ENCODE results near the gene KCNC1. TPM values are rescaled to one million over a fixed set of nuclear protein-coding genes. Genes with fewer than 3 reads are reported as not detected.
A peak's percentile ranks its signal among the peaks of the same experiment; 100 is the strongest.

Gene KCNC1
- total RNA-seq, 1 experiment from 2014 or later: 0.26 TPM

- no peak overlapping the region for H3K4me3 Mint-ChIP-seq (ENCODE audit: low read depth, unreplicated experiment)
- no peaks in the 10 kb centered on the region for H3K4me1 Mint-ChIP-seq (ENCODE audit: low read depth, unreplicated experiment)
- DNase-seq: peak; percentile 53
- H3K9me3 Mint-ChIP-seq (ENCODE audit: low read depth, unreplicated experiment): no peaks in the 10 kb centered on the region
- H3K27me3 Mint-ChIP-seq (ENCODE audit: unreplicated experiment): peaks cover 72% of the 10 kb centered on the region
- no peak for TF ChIP-seq CTCF (IDR thresholded peaks at IDR 0.05; ENCODE audit: unreplicated experiment)
- BruUV-seq (replicated peaks): no TSS peak
- intact Hi-C loops (cut with micrococcal nuclease; ENCODE audit: unreplicated experiment): no loop called here
- CTCF ChIA-PET: interaction anchor here (1.0 kb wide), 1 partner anchor 98 kb away, joined by 3 read pairs; no protein-coding TSS in a partner anchor
- H3K36me3 Mint-ChIP-seq (ENCODE audit: insufficient read depth, unreplicated experiment): no peaks in the 10 kb centered on the region
- H3K27ac Mint-ChIP-seq (ENCODE audit: unreplicated experiment): no peak overlapping the region
Measured at GRCh38 chr11:17747131-17747955, 12.8 kb downstream of the KCNC1 start.

GRCh38 chr11:17748044-17748443, 13.5 kb downstream of the KCNC1 start:
- Mint-ChIP-seq H3K27me3 (ENCODE audit: unreplicated experiment) (peaks cover 79% of the 10 kb centered on the region), H3K36me3 (ENCODE audit: insufficient read depth, unreplicated experiment) (no peaks in the 10 kb centered on the region), H3K9me3 (ENCODE audit: low read depth, unreplicated experiment) (no peaks in the 10 kb centered on the region), H3K4me1 (ENCODE audit: low read depth, unreplicated experiment) (no peaks in the 10 kb centered on the region), H3K4me3 (ENCODE audit: low read depth, unreplicated experiment) (no peak overlapping the region), H3K27ac (ENCODE audit: unreplicated experiment) (no peak overlapping the region)
- DNase-seq: no peak
- TF ChIP-seq CTCF (IDR thresholded peaks at IDR 0.05; ENCODE audit: unreplicated experiment): no peak
- BruUV-seq (replicated peaks): no TSS peak
- CTCF ChIA-PET: no interaction called here
- intact Hi-C loops (cut with micrococcal nuclease; ENCODE audit: unreplicated experiment): no loop called here

- no peak for TF ChIP-seq CTCF (IDR thresholded peaks at IDR 0.05; ENCODE audit: unreplicated experiment)
- no peak for DNase-seq
- CTCF ChIA-PET: no interaction called here
- no TSS peak for BruUV-seq (replicated peaks)
- Mint-ChIP-seq H3K9me3 (ENCODE audit: low read depth, unreplicated experiment) (no peaks in the 10 kb centered on the region), H3K27me3 (ENCODE audit: unreplicated experiment) (peaks cover 80% of the 10 kb centered on the region), H3K4me1 (ENCODE audit: low read depth, unreplicated experiment) (no peaks in the 10 kb centered on the region), H3K4me3 (ENCODE audit: low read depth, unreplicated experiment) (no peak overlapping the region), H3K36me3 (ENCODE audit: insufficient read depth, unreplicated experiment) (no peaks in the 10 kb centered on the region), H3K27ac (ENCODE audit: unreplicated experiment) (no peak overlapping the region)
- intact Hi-C loops (cut with micrococcal nuclease; ENCODE audit: unreplicated experiment): no loop called here
Measured at GRCh38 chr11:17748761-17749721, 14.5 kb downstream of the KCNC1 start.

GRCh38 chr11:17750013-17750800, 15.6 kb downstream of the KCNC1 start:
- H3K9me3 Mint-ChIP-seq (ENCODE audit: low read depth, unreplicated experiment): no peaks in the 10 kb centered on the region
- TF ChIP-seq CTCF (IDR thresholded peaks at IDR 0.05; ENCODE audit: unreplicated experiment): no peak
- intact Hi-C loops (cut with micrococcal nuclease; ENCODE audit: unreplicated experiment): no loop called here
- DNase-seq: no peak
- no peak overlapping the region for H3K27ac Mint-ChIP-seq (ENCODE audit: unreplicated experiment)
- CTCF ChIA-PET: interaction anchor here (0.6 kb wide), 1 partner anchor 294 kb away, joined by 3 read pairs; no protein-coding TSS in a partner anchor
- no TSS peak for BruUV-seq (replicated peaks)
- H3K4me3 Mint-ChIP-seq (ENCODE audit: low read depth, unreplicated experiment): no peak overlapping the region
- no peaks in the 10 kb centered on the region for H3K36me3 Mint-ChIP-seq (ENCODE audit: insufficient read depth, unreplicated experiment)
- no peaks in the 10 kb centered on the region for H3K4me1 Mint-ChIP-seq (ENCODE audit: low read depth, unreplicated experiment)
- peaks cover 80% of the 10 kb centered on the region for H3K27me3 Mint-ChIP-seq (ENCODE audit: unreplicated experiment)

Data from Calu3 (cell line).